SK-N-SH (cell line): ENCODE measurements around the gene KNDC1.

Experiments used
- CHD2 ChIP-seq: fragments of 150-350 bp; IDR thresholded peaks from 2 replicates; pipeline ENCODE4 v1.6.1; 2018; ENCODE audit warnings: low read length; ENCODE audit not compliant: partially characterized antibody
- EP300 ChIP-seq, 2 experiments: IDR thresholded peaks; 2 replicates each; pipeline versions ENCODE4 v1.4.0 to v1.6.1; 2012; ENCODE audit warnings: borderline replicate concordance in 1 of 2, low read depth in 1 of 2, low read length in 1 of 2
- FOSL2 ChIP-seq: IDR thresholded peaks from 2 replicates; pipeline ENCODE4 v1.4.0; 2012; ENCODE audit warnings: low read depth, mild to moderate bottlenecking, moderate library complexity, borderline replicate concordance
- SMC3 ChIP-seq: IDR thresholded peaks from 2 replicates; pipeline ENCODE4 v1.6.1; 2012; ENCODE audit warnings: low read depth, low read length, improper control_type of control experiment
- YY1 ChIP-seq: IDR thresholded peaks from 2 replicates; pipeline ENCODE4 v1.4.0; 2012; ENCODE audit warnings: low read depth, mild to moderate bottlenecking
- TF ChIP-seq, protein P1 (sequence below): fragments of 200-600 bp; sonication (generic); IDR thresholded peaks from 2 replicates; pipeline ENCODE4 v1.6.1; 2017; ENCODE audit warnings: antibody characterized with exemption, mild to moderate bottlenecking, moderate library complexity
- TF ChIP-seq, protein P2 (sequence below): IDR thresholded peaks from 2 replicates; pipeline ENCODE4 v1.4.0; 2012; ENCODE audit warnings: low read depth

DNA sequence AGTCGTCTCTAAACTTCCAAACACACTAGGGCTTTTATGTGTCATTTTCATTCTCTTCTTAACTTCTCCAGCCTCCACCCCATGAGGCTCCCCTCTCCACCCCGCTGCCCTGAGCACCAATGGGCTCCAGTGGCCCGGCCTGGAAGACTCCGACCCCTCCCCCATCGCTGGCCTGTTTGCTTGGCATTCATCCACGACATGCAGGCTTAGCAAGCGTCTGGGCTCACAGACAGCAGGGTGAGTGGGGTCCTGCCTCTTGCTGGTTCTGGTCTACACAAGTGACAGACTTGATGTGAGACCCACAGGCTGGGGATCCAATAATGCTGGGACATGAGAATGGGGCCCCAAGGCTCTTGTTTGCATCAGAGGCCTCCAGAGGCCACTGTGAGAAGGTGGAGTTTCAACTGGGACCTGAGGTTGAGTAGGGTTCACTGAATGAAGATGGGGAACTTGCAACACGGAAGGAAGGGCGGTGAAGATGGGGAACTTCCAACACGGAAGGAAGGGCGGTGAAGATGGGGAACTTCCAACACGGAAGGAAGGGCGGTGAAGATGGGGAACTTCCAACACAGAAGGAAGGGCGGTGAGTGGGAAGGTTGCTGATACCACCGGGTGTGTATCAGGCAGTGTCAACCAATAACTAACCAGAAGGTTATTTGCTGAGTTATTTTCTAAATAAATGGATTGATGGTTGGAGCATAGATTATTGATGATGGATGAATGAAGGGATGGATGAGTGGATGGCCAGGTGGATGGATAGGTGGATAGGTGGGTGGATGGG lies 14.0 kb downstream of the KNDC1 start:
- no peak for TF ChIP-seq EP300 (IDR thresholded peaks at IDR 0.05; ENCODE audit: borderline replicate concordance in 1 of 2, low read depth in 1 of 2, low read length in 1 of 2)
- TF ChIP-seq, protein P1, sequence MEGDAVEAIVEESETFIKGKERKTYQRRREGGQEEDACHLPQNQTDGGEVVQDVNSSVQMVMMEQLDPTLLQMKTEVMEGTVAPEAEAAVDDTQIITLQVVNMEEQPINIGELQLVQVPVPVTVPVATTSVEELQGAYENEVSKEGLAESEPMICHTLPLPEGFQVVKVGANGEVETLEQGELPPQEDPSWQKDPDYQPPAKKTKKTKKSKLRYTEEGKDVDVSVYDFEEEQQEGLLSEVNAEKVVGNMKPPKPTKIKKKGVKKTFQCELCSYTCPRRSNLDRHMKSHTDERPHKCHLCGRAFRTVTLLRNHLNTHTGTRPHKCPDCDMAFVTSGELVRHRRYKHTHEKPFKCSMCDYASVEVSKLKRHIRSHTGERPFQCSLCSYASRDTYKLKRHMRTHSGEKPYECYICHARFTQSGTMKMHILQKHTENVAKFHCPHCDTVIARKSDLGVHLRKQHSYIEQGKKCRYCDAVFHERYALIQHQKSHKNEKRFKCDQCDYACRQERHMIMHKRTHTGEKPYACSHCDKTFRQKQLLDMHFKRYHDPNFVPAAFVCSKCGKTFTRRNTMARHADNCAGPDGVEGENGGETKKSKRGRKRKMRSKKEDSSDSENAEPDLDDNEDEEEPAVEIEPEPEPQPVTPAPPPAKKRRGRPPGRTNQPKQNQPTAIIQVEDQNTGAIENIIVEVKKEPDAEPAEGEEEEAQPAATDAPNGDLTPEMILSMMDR = no peak
- no peak for TF ChIP-seq SMC3
- TF ChIP-seq FOSL2 = no peak
- TF ChIP-seq, protein P2, sequence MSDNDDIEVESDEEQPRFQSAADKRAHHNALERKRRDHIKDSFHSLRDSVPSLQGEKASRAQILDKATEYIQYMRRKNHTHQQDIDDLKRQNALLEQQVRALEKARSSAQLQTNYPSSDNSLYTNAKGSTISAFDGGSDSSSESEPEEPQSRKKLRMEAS = no peak
- no peak for TF ChIP-seq YY1
- TF ChIP-seq CHD2 = no peak
